Right kidney (tissue), 1 donor: ENCODE results near the gene TMEM156.

Source experiments
- DNase-seq: peaks from one replicate; pipeline ENCODE4 v3.0.0-alpha.2; 2016

TMEM156 gene

GRCh38 chr4:38924353-38924752 is 107.9 kb downstream of the TMEM156 start:
- DNase-seq: no peak

- DNase-seq: no peak
These were observed 108.5 kb downstream of the TMEM156 start for GRCh38 chr4:38923746-38924145.

- DNase-seq: no peak
These were observed 111.1 kb downstream of the TMEM156 start for GRCh38 chr4:38921151-38921550.

DNA sequence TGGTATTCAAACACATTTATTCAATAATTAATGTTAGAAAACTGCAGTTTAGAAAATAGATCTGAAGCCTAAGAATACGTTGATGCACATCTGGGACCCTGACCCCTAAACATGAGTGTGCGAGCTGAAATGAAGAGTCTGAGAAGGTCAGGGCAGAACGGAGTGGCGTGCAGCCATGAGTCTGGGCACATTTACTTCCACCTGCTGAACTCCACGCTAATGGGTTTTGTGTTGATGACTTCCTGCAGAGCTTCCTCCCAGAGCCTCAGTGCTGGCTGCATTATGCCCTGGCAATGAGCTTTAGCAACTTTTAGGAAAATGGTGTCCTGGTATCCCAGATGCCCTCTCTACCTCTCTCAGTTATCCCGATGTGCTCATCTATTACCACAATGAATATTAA is 111.5 kb downstream of the TMEM156 start:
- no peak for DNase-seq

- no peak for DNase-seq
These were observed 112.0 kb downstream of the TMEM156 start for GRCh38 chr4:38920186-38920585.

DNA sequence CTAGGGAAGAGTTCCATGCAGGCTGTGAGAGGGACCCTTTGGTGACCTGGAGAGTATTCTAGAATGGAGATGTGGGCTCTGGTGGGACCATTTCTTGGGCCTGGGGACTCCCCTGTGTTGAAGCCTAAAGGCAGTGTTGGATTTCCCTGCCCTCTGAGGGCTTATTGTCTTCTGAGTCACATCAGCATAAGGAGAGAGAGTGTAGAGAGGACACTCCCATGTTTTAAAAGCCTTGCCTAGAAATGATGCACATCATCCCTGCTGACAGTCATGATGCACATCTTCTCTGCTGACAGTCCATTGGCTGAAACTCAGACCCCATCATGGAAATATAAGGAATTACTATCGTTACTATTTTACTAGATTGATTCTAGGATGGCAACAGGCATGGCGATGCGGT is 112.7 kb downstream of the TMEM156 start:
- DNase-seq: no peak

DNA sequence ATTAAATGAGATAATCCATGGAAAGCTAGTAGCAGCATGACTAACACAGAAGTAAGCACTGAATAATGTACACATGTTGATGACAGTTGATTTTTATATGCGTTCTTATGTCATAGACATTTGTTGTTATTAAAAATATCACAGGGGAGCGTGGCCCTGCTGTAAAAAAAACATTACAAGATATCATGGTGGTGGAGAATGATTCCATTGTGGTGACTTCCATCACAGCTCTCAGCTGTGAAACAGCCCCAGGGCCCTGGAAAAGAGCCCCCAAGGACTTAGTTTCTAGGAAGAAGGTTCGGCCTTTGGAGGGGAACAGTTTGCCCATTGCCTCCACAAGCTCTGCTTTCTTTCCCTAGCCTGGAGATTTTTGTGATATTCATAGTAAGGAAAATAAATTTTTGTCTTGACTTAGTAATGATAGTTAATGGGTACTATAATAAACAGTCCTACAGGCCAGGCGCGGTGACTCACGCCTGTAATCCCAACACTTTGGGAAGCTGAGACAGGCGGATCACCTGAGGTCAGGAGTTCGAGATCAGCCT is 114.7 kb downstream of the TMEM156 start:
- no peak for DNase-seq
